ENCODE results near the gene PCP4. TPM values are rescaled to one million over a fixed set of nuclear protein-coding genes. Genes with fewer than 3 reads are reported as not detected.

The PCP4 gene
- total and polyA plus RNA-seq, 9 of the 15 experiments (the other 6 are each of a cell fraction or from before 2014, with no cell fraction given): not detected

DNA sequence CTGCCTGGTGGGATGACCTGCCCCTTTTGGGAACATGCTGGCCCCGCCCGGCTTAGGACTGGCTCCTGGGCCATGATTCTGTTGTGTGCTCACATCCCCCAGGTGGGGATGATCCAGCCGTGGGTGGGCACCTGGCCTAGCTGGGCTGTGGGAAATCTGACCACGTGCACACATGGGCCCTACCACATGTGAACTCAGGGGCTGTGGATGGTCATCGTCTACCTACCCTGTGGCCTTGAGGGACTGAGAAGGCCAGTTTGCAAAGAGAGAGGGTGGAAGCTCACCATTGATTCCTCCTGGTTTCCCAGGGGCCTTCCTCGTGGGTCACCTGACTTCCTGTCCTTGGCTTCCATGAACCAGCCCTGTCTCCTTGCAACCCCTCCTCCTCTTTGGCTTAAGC lies 19.4 kb upstream of the PCP4 start:
- H3K27ac ChIP-seq (ENCODE audit: extremely low read depth, low read depth, low read length): no peak overlapping the region
- no peaks in the 10 kb centered on the region for H3K9me1 ChIP-seq (ENCODE audit: control insufficient read depth, insufficient read depth, low read length)
- no peaks in the 10 kb centered on the region for H3K4me1 ChIP-seq (replicated peaks in 1 of 2; ENCODE audit: control insufficient read depth in 2 of 2, insufficient read depth in 2 of 2, low read length in 2 of 2)
- ATAC-seq (no peak), DNase-seq (ENCODE audit: extremely low read depth in 1 of 4, low spot score in 3 of 4) (no peak), FAIRE-seq (no peak)
- H3K27me3 ChIP-seq (ENCODE audit: control insufficient read depth in 2 of 2, insufficient read depth in 2 of 2, low read length in 2 of 2): no peaks in the 10 kb centered on the region; a peak in 1 of 5 replicates
- no peak overlapping the region for H3K4me2 ChIP-seq (ENCODE audit: insufficient read depth, low read length)
- WGBS (ENCODE audit: insufficient coverage, low coverage, missing lambda C conversion rate): 3% methylated on average over 6 of the region's 6 CpGs
- no peak overlapping the region for H3K9ac ChIP-seq (ENCODE audit: insufficient read depth in 1 of 2, low read depth in 2 of 2, low read length in 2 of 2)
- no peaks in the 10 kb centered on the region for H3K79me2 ChIP-seq (ENCODE audit: control insufficient read depth, insufficient read depth, low read length)
- H4K20me1 ChIP-seq (replicated peaks; ENCODE audit: control insufficient read depth, insufficient read depth, low read length): no peaks in the 10 kb centered on the region
- CTCF ChIA-PET (ENCODE audit: low intra/inter-chr PET ratio): no interaction called here
- intact Hi-C loops (cut with micrococcal nuclease): no loop called here
- H3K36me3 ChIP-seq (ENCODE audit: control insufficient read depth, insufficient read depth, low read length): no peaks in the 10 kb centered on the region
- POLR2A ChIA-PET: interaction anchor here (0.6 kb wide), 1 partner anchor 134 kb away, joined by 5 read pairs; no protein-coding TSS in a partner anchor
- in situ Hi-C loops (cut with MboI): no loop called here
- H3K4me3 ChIP-seq: no peak overlapping the region
- no peak for TF ChIP-seq ZNF121 (CRISPR knock-in tag; conservative IDR thresholded peaks at IDR 0.05)
- TF ChIP-seq MGA (IDR thresholded peaks at IDR 0.05): peak; percentile 53
- TF ChIP-seq L3MBTL2 (IDR thresholded peaks at IDR 0.05): peak; percentile 46; the same call in 1 of the 2 replicates
- H3K9me3 ChIP-seq (replicated peaks; ENCODE audit: control insufficient read depth, insufficient read depth, low read depth, low read length): no peaks in the 10 kb centered on the region
- no peak overlapping the region for H2AFZ ChIP-seq (ENCODE audit: low read depth, low read length)
- no TSS peak for BruUV-seq (replicated peaks)

All from K562 (cell line).